ENCODE data around the gene PLEKHG3.

DNA sequence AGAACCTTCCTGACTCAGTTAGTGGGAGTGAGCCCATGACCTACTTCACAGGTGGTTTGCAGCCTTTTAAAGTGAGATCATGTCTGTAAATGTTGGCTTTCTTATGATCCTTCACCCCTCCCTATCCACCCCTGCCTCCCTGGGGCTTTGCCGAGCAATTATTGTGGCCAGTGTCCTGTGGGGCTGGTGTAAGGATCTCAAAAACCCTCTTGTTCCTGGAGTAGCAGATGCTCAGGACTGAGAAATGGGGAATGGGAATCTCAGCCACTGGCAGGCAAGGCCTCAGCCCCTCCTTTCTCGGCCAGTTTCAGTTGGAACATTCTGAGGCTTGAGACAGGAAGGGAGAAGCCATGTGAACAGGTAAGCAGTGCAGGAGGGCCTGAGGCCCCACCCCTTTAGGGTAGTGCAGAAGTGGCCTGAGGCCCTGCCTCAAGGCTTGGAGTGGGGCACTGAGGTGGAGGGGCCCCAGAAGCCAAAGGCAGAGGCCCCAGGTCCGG is 53.8 kb downstream of the PLEKHG3 start:
- TF ChIP-seq, protein P1, sequence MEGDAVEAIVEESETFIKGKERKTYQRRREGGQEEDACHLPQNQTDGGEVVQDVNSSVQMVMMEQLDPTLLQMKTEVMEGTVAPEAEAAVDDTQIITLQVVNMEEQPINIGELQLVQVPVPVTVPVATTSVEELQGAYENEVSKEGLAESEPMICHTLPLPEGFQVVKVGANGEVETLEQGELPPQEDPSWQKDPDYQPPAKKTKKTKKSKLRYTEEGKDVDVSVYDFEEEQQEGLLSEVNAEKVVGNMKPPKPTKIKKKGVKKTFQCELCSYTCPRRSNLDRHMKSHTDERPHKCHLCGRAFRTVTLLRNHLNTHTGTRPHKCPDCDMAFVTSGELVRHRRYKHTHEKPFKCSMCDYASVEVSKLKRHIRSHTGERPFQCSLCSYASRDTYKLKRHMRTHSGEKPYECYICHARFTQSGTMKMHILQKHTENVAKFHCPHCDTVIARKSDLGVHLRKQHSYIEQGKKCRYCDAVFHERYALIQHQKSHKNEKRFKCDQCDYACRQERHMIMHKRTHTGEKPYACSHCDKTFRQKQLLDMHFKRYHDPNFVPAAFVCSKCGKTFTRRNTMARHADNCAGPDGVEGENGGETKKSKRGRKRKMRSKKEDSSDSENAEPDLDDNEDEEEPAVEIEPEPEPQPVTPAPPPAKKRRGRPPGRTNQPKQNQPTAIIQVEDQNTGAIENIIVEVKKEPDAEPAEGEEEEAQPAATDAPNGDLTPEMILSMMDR (conservative IDR thresholded peaks at IDR 0.05; ENCODE audit: low read depth in 2 of 2), result no peak
- TF ChIP-seq EZH2 (IDR thresholded peaks at IDR 0.05; ENCODE audit: low read depth, unreplicated experiment), result no peak
- TF ChIP-seq POLR2AphosphoS5 (IDR thresholded peaks at IDR 0.05; ENCODE audit: low read depth), result no peak
- no peak for TF ChIP-seq EZH2phosphoT487 (IDR thresholded peaks at IDR 0.05; ENCODE audit: unreplicated experiment)
- no peak for TF ChIP-seq ZNF114 (CRISPR knock-in tag; IDR thresholded peaks at IDR 0.05)
- TF ChIP-seq STAT1 (IDR thresholded peaks at IDR 0.05; ENCODE audit: unreplicated experiment), result no peak
- TF ChIP-seq JUNB (IDR thresholded peaks at IDR 0.05; ENCODE audit: unreplicated experiment), result no peak
- no peak for TF ChIP-seq REST (IDR thresholded peaks at IDR 0.05; ENCODE audit: unreplicated experiment)
- TF ChIP-seq, protein P2, sequence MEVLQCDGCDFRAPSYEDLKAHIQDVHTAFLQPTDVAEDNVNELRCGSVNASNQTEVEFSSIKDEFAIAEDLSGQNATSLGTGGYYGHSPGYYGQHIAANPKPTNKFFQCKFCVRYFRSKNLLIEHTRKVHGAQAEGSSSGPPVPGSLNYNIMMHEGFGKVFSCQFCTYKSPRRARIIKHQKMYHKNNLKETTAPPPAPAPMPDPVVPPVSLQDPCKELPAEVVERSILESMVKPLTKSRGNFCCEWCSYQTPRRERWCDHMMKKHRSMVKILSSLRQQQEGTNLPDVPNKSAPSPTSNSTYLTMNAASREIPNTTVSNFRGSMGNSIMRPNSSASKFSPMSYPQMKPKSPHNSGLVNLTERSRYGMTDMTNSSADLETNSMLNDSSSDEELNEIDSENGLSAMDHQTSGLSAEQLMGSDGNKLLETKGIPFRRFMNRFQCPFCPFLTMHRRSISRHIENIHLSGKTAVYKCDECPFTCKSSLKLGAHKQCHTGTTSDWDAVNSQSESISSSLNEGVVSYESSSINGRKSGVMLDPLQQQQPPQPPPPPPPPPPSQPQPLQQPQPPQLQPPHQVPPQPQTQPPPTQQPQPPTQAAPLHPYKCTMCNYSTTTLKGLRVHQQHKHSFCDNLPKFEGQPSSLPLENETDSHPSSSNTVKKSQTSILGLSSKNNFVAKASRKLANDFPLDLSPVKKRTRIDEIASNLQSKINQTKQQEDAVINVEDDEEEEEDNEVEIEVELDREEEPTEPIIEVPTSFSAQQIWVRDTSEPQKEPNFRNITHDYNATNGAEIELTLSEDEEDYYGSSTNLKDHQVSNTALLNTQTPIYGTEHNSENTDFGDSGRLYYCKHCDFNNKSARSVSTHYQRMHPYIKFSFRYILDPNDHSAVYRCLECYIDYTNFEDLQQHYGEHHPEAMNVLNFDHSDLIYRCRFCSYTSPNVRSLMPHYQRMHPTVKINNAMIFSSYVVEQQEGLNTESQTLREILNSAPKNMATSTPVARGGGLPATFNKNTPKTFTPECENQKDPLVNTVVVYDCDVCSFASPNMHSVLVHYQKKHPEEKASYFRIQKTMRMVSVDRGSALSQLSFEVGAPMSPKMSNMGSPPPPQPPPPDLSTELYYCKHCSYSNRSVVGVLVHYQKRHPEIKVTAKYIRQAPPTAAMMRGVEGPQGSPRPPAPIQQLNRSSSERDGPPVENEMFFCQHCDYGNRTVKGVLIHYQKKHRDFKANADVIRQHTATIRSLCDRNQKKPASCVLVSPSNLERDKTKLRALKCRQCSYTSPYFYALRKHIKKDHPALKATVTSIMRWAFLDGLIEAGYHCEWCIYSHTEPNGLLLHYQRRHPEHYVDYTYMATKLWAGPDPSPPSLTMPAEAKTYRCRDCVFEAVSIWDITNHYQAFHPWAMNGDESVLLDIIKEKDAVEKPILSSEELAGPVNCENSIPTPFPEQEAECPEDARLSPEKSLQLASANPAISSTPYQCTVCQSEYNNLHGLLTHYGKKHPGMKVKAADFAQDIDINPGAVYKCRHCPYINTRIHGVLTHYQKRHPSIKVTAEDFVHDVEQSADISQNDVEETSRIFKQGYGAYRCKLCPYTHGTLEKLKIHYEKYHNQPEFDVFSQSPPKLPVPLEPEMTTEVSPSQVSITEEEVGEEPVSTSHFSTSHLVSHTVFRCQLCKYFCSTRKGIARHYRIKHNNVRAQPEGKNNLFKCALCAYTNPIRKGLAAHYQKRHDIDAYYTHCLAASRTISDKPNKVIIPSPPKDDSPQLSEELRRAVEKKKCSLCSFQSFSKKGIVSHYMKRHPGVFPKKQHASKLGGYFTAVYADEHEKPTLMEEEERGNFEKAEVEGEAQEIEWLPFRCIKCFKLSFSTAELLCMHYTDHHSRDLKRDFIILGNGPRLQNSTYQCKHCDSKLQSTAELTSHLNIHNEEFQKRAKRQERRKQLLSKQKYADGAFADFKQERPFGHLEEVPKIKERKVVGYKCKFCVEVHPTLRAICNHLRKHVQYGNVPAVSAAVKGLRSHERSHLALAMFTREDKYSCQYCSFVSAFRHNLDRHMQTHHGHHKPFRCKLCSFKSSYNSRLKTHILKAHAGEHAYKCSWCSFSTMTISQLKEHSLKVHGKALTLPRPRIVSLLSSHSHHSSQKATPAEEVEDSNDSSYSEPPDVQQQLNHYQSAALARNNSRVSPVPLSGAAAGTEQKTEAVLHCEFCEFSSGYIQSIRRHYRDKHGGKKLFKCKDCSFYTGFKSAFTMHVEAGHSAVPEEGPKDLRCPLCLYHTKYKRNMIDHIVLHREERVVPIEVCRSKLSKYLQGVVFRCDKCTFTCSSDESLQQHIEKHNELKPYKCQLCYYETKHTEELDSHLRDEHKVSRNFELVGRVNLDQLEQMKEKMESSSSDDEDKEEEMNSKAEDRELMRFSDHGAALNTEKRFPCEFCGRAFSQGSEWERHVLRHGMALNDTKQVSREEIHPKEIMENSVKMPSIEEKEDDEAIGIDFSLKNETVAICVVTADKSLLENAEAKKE (CRISPR knock-in tag; IDR thresholded peaks at IDR 0.05), result no peak
- TF ChIP-seq, protein P3, sequence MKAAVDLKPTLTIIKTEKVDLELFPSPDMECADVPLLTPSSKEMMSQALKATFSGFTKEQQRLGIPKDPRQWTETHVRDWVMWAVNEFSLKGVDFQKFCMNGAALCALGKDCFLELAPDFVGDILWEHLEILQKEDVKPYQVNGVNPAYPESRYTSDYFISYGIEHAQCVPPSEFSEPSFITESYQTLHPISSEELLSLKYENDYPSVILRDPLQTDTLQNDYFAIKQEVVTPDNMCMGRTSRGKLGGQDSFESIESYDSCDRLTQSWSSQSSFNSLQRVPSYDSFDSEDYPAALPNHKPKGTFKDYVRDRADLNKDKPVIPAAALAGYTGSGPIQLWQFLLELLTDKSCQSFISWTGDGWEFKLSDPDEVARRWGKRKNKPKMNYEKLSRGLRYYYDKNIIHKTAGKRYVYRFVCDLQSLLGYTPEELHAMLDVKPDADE (IDR thresholded peaks at IDR 0.05), result no peak
